ENCODE results near the gene KIF27.
"Not testable (repeated sequence)": the region's sequence is repeated elsewhere in the genome, so short reads cannot be mapped to it uniquely, and the experiment has no call there.

KIF27 gene

DNA sequence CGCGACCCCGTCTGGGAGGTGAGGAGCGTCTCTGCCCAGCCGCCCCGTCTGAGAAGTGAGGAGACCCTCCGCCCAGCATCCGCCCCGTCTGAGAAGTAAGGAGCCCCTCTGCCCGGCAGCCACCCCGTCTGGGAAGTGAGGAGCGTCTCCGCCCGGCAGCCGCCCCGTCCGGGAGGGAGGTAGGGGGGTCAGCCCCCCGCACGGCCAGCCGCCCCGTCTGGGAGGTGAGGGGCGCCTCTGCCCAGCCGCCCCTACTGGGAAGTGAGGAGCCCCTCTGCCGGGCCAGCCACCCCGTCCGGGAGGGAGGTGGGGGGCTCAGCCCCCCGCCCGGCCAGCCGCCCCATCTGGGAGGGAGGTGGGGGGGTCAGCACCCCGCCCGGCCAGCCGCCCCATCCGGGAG lies 117.3 kb downstream of the KIF27 start:
- H3K27me3 Mint-ChIP-seq, H3K4me1 Mint-ChIP-seq, ATAC-seq, H3K9me3 Mint-ChIP-seq, H3K4me3 Mint-ChIP-seq, H3K27ac Mint-ChIP-seq: not testable (repeated sequence)
- H3K36me3 Mint-ChIP-seq, result peaks cover 18% of the 10 kb centered on the region

DNA sequence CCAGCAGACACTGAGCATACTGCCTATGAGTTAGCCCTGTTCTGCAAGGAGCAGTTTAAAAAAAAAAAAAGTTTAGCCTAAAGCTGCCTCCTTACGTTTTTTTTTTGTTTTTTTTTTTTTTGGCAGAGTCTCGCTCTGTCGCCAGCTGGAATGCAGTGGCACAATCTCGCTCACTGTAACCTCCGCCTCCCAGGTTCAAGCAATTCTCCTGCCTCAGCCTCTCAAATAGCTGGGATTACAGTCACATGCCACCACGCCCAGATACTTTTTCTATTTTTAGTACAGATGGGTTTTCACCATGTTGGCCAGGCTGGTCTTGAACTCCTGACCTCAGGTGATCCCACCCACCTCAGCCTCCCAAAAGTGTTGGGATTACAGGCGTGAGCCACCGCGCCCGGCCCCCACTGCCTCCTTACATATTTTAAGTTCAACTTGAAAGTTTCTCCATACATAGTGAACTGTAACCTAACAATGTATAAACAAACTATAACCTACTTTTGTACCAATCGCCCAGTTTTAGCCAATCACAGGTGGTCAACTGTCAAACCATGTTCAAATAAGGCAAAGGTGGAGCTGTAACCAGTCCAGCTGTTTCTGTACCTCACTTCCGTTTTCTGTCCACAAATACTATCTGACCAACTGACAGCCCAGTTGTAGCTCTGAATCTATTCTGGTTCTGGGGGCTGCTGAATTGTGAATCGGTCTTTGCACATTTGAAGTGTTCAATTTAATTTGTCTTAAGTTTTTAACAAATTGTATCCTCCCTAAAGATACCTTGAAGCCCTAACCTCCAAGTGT lies 120.8 kb downstream of the KIF27 start:
- no peaks in the 10 kb centered on the region for H3K4me1 Mint-ChIP-seq
- H3K27ac Mint-ChIP-seq, result no peak overlapping the region
- H3K36me3 Mint-ChIP-seq, result peaks cover 27% of the 10 kb centered on the region
- no peaks in the 10 kb centered on the region for H3K9me3 Mint-ChIP-seq
- no peak overlapping the region for H3K4me3 Mint-ChIP-seq
- no peak for ATAC-seq
- no peaks in the 10 kb centered on the region for H3K27me3 Mint-ChIP-seq

DNA sequence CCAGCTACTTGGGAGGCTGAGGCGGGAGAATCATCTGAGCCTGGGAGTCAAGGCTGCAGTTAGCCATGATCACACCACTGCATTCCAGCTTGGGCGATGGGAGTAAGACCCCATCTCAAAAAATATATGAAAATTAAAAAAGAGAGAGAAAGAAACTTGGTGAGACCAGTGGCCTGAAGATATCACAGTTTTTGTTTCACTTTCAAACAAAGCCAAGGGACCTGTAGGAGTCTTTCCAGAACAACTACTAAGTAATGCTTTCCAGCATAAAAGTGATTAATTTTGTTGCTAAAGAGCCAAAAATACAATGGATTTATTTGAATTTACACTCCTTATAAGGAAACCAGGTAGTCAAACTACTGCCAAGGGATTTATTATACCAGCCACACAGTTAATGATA lies 127.2 kb downstream of the KIF27 start:
- Mint-ChIP-seq H3K9me3 (no peaks in the 10 kb centered on the region), H3K4me3 (no peak overlapping the region), H3K36me3 (peaks cover 33% of the 10 kb centered on the region), H3K27ac (no peak overlapping the region), H3K4me1 (no peaks in the 10 kb centered on the region), H3K27me3 (no peaks in the 10 kb centered on the region)
- ATAC-seq, result no peak

DNA sequence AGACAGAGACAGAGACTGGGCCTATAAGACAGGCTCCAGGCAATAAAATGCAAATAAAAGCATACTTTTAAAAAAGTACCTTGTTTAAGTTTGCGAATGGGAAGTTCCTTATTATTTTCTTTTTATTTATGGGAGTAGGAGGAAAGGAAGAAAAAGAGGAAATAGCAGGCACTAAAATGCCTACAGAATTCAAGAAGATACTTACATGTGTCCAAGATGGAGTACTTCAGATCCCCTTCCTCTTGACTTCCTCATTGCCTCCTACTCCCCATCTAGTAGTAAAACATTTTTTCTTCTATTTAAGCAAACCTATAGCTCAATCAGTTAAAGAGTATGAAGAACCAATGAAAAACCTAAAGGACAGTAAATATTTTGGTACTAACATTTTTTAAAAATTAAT lies 128.5 kb downstream of the KIF27 start:
- H3K27ac Mint-ChIP-seq, result no peak overlapping the region
- no peak for ATAC-seq
- H3K27me3 Mint-ChIP-seq, result no peaks in the 10 kb centered on the region
- H3K9me3 Mint-ChIP-seq, result no peaks in the 10 kb centered on the region
- no peaks in the 10 kb centered on the region for H3K4me1 Mint-ChIP-seq
- no peak overlapping the region for H3K4me3 Mint-ChIP-seq
- peaks cover 32% of the 10 kb centered on the region for H3K36me3 Mint-ChIP-seq
